ENCODE measurements around the gene RABGAP1L.

DNA sequence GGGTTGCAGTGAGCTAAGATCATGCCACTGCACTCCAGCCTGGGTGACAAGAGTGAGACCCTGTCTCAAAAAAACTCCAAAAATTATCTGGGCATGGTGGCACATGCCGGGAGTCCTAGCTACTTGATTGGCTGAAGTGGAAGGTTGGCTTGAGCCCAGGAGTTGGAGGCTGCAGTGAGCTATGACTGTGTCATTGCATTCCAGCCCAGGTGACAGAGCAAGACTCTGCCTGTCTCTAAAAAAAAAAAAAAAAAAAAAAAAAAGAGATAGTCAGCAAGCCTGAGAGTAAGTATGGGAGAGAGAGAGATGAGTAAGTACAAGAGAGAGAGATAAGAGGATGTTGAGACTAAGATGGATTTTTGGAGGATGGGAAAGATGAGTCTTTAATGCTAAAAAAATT lies 659.6 kb downstream of the RABGAP1L start:
- TF ChIP-seq TAF1 (IDR thresholded peaks at IDR 0.05; ENCODE audit: low read depth, low read length) (no peak), POU2F2 (IDR thresholded peaks at IDR 0.05; ENCODE audit: low read depth, low read length) (no peak), POLR2AphosphoS5 (IDR thresholded peaks at IDR 0.05; ENCODE audit: low read depth, low read length) (no peak), POLR2A (IDR thresholded peaks at IDR 0.05; ENCODE audit: low read depth, low read length) (no peak), PAX5 (IDR thresholded peaks at IDR 0.05; ENCODE audit: insufficient read depth, low read length, severe bottlenecking) (no peak)
